DND-41 (cell line): ENCODE measurements around the gene MYO1E.

Experiments
- CTCF ChIP-seq: IDR thresholded peaks from 2 replicates; pipeline ENCODE4 v1.5.1; 2012; ENCODE audit warnings: borderline replicate concordance, low read length, moderate library complexity, mild to moderate bottlenecking; ENCODE audit not compliant: poor library complexity, severe bottlenecking; ENCODE audit errors: extremely low read depth
- EZH2 ChIP-seq: IDR thresholded peaks from 3 replicates; pipeline ENCODE4 v1.6.1; 2012; ENCODE audit warnings: borderline replicate concordance, low read depth, mild to moderate bottlenecking, moderate library complexity, low read length, inconsistent platforms; ENCODE audit not compliant: severe bottlenecking

GRCh38 chr15:59292442-59293151 is 80.1 kb downstream of the MYO1E start:
- TF ChIP-seq CTCF: no peak
- no peak for TF ChIP-seq EZH2
